ENCODE measurements around the gene CUZD1. TPM values are rescaled to one million over a fixed set of nuclear protein-coding genes. Genes with fewer than 3 reads are reported as not detected.
A peak's percentile ranks its signal among the peaks of the same experiment; 100 is the strongest.

The CUZD1 gene
- total RNA-seq, 1 donor, result 0.72 TPM

DNA sequence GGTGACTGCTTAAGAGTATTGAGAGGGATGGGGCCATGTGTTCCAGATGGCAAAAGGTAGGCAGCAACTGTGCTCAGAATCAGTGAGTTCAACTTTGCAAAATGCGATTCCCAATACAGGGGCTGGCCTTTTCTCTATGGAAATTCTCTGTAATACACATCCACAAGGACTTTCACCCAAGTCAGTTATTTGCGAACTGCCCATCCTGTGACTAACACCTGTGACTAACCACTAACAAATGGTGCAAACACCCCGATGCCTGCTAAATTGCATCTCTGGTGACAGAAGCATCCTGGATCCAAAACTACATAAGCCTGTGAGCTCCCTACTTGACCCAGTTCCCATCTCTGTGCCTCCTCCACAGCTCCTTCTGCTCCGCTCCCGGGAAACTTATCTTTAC is 9.0 kb upstream of the CUZD1 start:
- TF ChIP-seq, protein P1, sequence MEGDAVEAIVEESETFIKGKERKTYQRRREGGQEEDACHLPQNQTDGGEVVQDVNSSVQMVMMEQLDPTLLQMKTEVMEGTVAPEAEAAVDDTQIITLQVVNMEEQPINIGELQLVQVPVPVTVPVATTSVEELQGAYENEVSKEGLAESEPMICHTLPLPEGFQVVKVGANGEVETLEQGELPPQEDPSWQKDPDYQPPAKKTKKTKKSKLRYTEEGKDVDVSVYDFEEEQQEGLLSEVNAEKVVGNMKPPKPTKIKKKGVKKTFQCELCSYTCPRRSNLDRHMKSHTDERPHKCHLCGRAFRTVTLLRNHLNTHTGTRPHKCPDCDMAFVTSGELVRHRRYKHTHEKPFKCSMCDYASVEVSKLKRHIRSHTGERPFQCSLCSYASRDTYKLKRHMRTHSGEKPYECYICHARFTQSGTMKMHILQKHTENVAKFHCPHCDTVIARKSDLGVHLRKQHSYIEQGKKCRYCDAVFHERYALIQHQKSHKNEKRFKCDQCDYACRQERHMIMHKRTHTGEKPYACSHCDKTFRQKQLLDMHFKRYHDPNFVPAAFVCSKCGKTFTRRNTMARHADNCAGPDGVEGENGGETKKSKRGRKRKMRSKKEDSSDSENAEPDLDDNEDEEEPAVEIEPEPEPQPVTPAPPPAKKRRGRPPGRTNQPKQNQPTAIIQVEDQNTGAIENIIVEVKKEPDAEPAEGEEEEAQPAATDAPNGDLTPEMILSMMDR (IDR thresholded peaks at IDR 0.05; ENCODE audit: insufficient read depth, low read length), result no peak
- no peak overlapping the region for H3K4me3 ChIP-seq (ENCODE audit: low read depth, low read length)
- DNase-seq (ENCODE audit: low read depth), result peak; percentile 72

DNA sequence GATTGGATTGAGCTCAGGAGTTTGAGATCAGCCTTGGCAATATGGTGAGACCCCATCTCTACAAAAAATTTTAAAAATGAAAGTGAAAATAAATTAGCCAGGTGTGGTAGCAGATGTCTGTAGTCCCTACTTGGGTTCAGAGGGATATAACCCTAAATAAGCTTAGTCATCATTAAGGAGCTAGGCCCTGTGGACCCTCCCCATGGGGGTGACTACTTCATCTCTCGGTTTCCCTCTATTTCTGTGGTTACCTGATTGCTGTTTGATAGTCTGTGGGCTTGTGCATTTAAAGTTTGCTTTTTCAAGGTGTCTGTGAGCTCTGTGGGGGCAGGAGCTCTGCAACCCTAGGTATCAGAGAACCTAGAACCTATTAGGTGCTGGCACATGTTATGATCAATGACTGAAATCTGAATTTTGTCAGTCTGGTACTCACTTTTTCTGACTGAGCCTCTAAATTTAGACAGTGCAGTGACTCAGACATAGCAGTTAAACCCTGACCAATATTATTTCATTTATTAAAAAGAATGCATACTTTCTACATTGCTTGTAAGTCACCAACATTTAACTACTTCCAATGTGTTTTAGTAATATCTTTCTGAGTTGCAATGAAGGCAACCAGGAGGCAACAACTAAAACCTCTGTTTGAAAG is 8.1 kb upstream of the CUZD1 start:
- TF ChIP-seq, protein P1 (IDR thresholded peaks at IDR 0.05; ENCODE audit: insufficient read depth, low read length), result no peak
- no peak overlapping the region for H3K4me3 ChIP-seq (ENCODE audit: low read depth, low read length)
- peak; percentile 38 for DNase-seq (ENCODE audit: low read depth)

DNA sequence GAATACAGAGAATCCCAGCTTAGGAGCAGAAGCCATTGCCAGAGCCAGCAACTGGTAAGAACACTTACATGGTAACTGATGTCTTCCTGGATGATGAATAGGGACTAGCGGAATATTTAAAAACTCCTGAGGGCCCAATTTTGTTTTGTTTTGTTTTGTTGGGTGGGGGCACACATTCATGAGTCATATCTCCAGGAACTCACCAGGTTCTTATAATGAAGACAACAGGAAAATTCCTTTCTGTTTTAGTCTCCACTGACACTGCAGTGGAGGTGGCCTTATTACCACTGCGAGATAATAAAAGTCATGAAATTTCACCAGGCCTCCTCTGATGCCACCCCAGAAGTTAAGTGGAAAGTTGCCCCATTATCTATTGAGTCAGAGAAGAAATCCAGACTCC is 6.6 kb upstream of the CUZD1 start:
- peak; percentile 30 for DNase-seq (ENCODE audit: low read depth)
- TF ChIP-seq, protein P1 (IDR thresholded peaks at IDR 0.05; ENCODE audit: insufficient read depth, low read length), result no peak
- H3K4me3 ChIP-seq (ENCODE audit: low read depth, low read length), result no peak overlapping the region

DNA sequence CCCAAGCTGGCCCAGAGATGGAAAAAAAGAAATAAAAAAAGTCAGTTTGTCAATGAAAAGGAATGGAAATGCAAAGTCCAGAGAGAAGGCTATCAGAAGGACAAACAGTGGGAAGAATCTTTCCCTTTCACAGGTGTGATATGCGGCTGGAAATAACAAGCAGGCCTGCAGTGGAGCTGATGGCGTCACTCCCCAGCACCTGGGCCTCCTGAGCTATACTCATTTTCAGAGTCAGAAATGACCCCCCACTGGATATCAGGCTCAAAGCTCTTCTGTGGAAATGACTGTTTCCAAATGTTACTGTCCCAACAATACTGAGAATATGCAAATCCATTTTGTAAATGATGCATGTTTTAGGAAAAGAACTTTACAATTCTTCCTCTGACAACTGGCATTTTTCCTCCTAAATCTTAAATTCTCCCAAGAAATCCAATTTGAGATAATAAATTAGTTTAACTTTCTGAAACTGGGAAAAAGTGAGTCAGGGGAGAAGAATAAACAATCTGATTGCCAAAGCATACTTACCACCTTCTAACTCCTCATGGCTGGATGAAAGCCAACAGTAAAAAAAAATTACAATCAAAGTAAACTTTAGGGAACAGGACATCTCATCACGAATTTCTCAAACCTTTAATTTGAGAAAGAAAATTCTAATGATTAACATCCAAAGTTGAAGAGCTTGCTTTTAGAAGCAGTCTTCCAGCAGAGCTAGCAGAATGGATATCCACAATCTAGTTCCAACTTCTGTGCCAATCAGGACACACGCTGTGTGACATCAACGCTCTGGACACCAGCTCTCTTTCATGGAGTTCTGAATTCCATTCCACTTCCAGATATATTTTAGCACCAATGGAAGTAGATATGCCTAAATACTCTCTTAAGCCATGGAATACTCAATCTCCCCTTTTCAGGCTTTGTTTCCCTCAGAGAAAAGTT is 5.3 kb upstream of the CUZD1 start:
- TF ChIP-seq, protein P1 (IDR thresholded peaks at IDR 0.05; ENCODE audit: insufficient read depth, low read length), result no peak
- peak; percentile 72 for DNase-seq (ENCODE audit: low read depth)
- no peak overlapping the region for H3K4me3 ChIP-seq (ENCODE audit: low read depth, low read length)

DNA sequence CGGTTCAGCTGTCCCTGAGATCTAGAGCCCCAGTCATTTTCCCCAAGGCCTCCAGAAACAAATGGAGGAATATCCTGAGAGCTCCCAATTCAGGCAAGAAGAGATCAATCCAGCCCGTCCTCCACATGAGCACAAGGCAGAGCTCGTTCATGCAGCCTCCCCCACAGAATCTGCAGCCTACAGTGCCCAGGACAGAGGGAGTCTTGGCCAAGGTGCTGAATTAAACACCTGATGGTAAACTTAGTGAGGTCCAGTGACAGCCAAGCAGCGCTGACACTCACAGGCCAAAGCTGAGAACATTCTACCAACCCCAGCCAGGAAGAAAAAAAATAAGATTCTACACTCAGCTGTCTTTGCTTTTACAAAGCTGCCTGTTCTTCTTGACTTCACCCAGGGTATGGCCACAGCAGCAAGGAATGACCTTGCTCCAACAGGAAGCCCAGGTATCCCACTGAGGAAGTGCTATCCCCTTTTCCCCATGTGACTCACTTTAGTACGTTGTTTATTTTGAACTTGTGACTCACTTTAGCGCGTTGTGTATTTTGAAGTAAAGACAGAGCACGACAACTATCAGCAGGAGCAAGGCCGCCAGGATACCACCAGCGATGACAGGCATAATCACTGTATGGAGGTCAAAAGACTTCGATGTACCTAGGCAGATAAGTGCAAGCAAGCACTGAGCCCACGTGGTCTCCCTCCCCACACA is 4.4 kb upstream of the CUZD1 start:
- H3K4me3 ChIP-seq (ENCODE audit: low read depth, low read length), result no peak overlapping the region

DNA sequence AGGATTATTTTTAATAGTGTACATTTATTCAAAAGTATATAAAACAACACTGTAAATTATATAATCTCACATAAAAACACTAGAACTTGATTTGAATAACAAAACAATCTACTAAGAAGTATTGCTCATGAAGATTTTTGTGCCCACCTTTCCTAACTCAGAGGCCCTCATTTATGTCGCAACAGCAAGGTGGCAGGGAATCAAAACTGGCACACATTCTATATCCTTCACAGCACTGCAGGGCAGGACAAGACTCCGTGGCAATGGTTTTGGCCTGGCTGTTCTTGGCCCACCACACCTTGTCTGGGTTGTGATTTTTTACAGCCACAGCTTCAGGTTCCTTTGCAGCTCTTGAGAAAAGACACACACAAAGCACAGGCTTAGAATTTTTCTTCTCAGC is 3.4 kb upstream of the CUZD1 start:
- TF ChIP-seq, protein P1 (IDR thresholded peaks at IDR 0.05; ENCODE audit: insufficient read depth, low read length), result no peak
- H3K4me3 ChIP-seq (ENCODE audit: low read depth, low read length), result no peak overlapping the region
- no peak for DNase-seq (ENCODE audit: low read depth)

More for the DNA sequence above, 4.4 kb upstream of the CUZD1 start:
- no peak for DNase-seq (ENCODE audit: low read depth)
- TF ChIP-seq, protein P1 (IDR thresholded peaks at IDR 0.05; ENCODE audit: insufficient read depth, low read length), result no peak

All from fibroblast of the aortic adventitia (primary cell).